Duodenal mucosa (tissue), 2 donors: ENCODE data around the gene MLXIP.
"Not testable (repeated sequence)": the region's sequence is repeated elsewhere in the genome, so short reads cannot be mapped to it uniquely, and the experiment has no call there.

ENCODE experiments used
- H3K27ac ChIP-seq: one replicate; pipeline ENCODE4 v1.7.0; 2013; ENCODE audit warnings: low read depth, low read length
- H3K27me3 ChIP-seq, 2 donors: one replicate each; pipeline ENCODE4 v1.7.0; 2013; ENCODE audit warnings: low read length in 2 of 2, control low read depth in 1 of 2; ENCODE audit not compliant: insufficient read depth in 2 of 2, control insufficient read depth in 1 of 2
- H3K36me3 ChIP-seq, 2 donors: one replicate each; pipeline ENCODE4 v1.7.0; 2013; ENCODE audit warnings: low read length in 2 of 2, control low read depth in 1 of 2; ENCODE audit not compliant: insufficient read depth in 2 of 2, control insufficient read depth in 1 of 2
- H3K4me1 ChIP-seq, 2 donors: one replicate each; pipeline ENCODE4 v1.7.0; 2013; ENCODE audit warnings: low read length in 2 of 2, control low read depth in 1 of 2; ENCODE audit not compliant: insufficient read depth in 2 of 2, control insufficient read depth in 1 of 2
- H3K4me3 ChIP-seq, 2 donors: one replicate each; pipeline ENCODE4 v1.7.0; 2013; ENCODE audit warnings: low read length in 2 of 2, low read depth in 1 of 2
- H3K9ac ChIP-seq, 2 donors: one replicate each; pipeline ENCODE4 v1.7.0; 2013; ENCODE audit warnings: low read length in 2 of 2, low read depth in 1 of 2
- H3K9me3 ChIP-seq, 2 donors: one replicate each; pipeline ENCODE4 v1.7.0; 2013; ENCODE audit warnings: low read length in 2 of 2, control low read depth in 1 of 2; ENCODE audit not compliant: control insufficient read depth in 1 of 2

MLXIP gene

GRCh38 chr12:122040579-122041386 lies 37.8 kb upstream of the MLXIP start:
- peaks cover 0 to 20% of the 10 kb centered on the region in 2 donors for H3K36me3 ChIP-seq
- peak overlapping the region in 1 of 2 donors; percentile 33 for H3K9ac ChIP-seq

GRCh38 chr12:122041458-122041857 lies 37.1 kb upstream of the MLXIP start:
- peaks cover 0 to 20% of the 10 kb centered on the region in 2 donors for H3K36me3 ChIP-seq
- not testable (repeated sequence) for H3K27ac ChIP-seq, H3K27me3 ChIP-seq, H3K9ac ChIP-seq, H3K9me3 ChIP-seq, H3K4me3 ChIP-seq
- peaks cover 4 to 14% of the 10 kb centered on the region in 2 donors for H3K4me1 ChIP-seq

More at GRCh38 chr12:122040579-122041386, 37.8 kb upstream of the MLXIP start:
- Histone ChIP-seq H3K27me3 (no peaks in the 10 kb centered on the region), H3K4me1 (peaks cover 4 to 14% of the 10 kb centered on the region in 2 donors), H3K27ac (no peak overlapping the region), H3K4me3 (peak overlapping the region in 1 of 2 donors; percentile 46), H3K9me3 (no peaks in the 10 kb centered on the region)

GRCh38 chr12:122042910-122043309 lies 35.6 kb upstream of the MLXIP start:
- Histone ChIP-seq H3K9me3 (no peaks in the 10 kb centered on the region), H3K4me3 (no peak overlapping the region), H3K36me3 (peaks cover 0 to 15% of the 10 kb centered on the region in 2 donors)

GRCh38 chr12:122043476-122043875 lies 35.1 kb upstream of the MLXIP start:
- peaks cover 4 to 14% of the 10 kb centered on the region in 2 donors for H3K4me1 ChIP-seq
- H3K27ac ChIP-seq = no peak overlapping the region
- H3K27me3 ChIP-seq = no peaks in the 10 kb centered on the region
- no peaks in the 10 kb centered on the region for H3K9me3 ChIP-seq
- peaks cover 0 to 15% of the 10 kb centered on the region in 2 donors for H3K36me3 ChIP-seq
- H3K9ac ChIP-seq = no peak overlapping the region
- no peak overlapping the region for H3K4me3 ChIP-seq

More at GRCh38 chr12:122042910-122043309, 35.6 kb upstream of the MLXIP start:
- no peak overlapping the region for H3K27ac ChIP-seq
- no peaks in the 10 kb centered on the region for H3K27me3 ChIP-seq
- H3K4me1 ChIP-seq = peaks cover 4 to 14% of the 10 kb centered on the region in 2 donors
- no peak overlapping the region for H3K9ac ChIP-seq

GRCh38 chr12:122045262-122045661 lies 33.3 kb upstream of the MLXIP start:
- peaks cover 4 to 10% of the 10 kb centered on the region in 2 donors for H3K4me1 ChIP-seq
- H3K9me3 ChIP-seq = no peaks in the 10 kb centered on the region
- H3K4me3 ChIP-seq = no peak overlapping the region
- H3K27me3 ChIP-seq = no peaks in the 10 kb centered on the region
- peaks cover 0 to 16% of the 10 kb centered on the region in 2 donors for H3K36me3 ChIP-seq
- H3K9ac ChIP-seq = no peak overlapping the region
- H3K27ac ChIP-seq = no peak overlapping the region

GRCh38 chr12:122046145-122046544 lies 32.4 kb upstream of the MLXIP start:
- H3K4me1 ChIP-seq = peaks cover 2% of the 10 kb centered on the region in 2 donors
- H3K4me3 ChIP-seq = no peak overlapping the region
- H3K9me3 ChIP-seq = no peaks in the 10 kb centered on the region
- H3K27me3 ChIP-seq = no peaks in the 10 kb centered on the region
- no peak overlapping the region for H3K9ac ChIP-seq
- H3K27ac ChIP-seq = no peak overlapping the region
- H3K36me3 ChIP-seq = peaks cover 0 to 16% of the 10 kb centered on the region in 2 donors

GRCh38 chr12:122048151-122048550 lies 30.4 kb upstream of the MLXIP start:
- Histone ChIP-seq H3K9ac (no peak overlapping the region), H3K27ac (no peak overlapping the region), H3K9me3 (no peaks in the 10 kb centered on the region), H3K36me3 (peaks cover 0 to 16% of the 10 kb centered on the region in 2 donors), H3K4me3 (no peak overlapping the region), H3K27me3 (no peaks in the 10 kb centered on the region), H3K4me1 (no peaks in the 10 kb centered on the region)

- peaks cover 5% of the 10 kb centered on the region in 2 donors for H3K4me1 ChIP-seq
Observed at GRCh38 chr12:122049827-122050226, 28.7 kb upstream of the MLXIP start.

GRCh38 chr12:122050706-122051105 lies 27.9 kb upstream of the MLXIP start:
- peaks cover 0 to 4% of the 10 kb centered on the region in 2 donors for H3K36me3 ChIP-seq
- H3K4me1 ChIP-seq = peaks cover 6% of the 10 kb centered on the region in 2 donors
- no peak overlapping the region for H3K9ac ChIP-seq
- no peak overlapping the region for H3K27ac ChIP-seq
- H3K4me3 ChIP-seq = no peak overlapping the region
- H3K27me3 ChIP-seq = no peaks in the 10 kb centered on the region
- no peaks in the 10 kb centered on the region for H3K9me3 ChIP-seq

More at GRCh38 chr12:122049827-122050226, 28.7 kb upstream of the MLXIP start:
- Histone ChIP-seq H3K9ac (no peak overlapping the region), H3K27me3 (no peaks in the 10 kb centered on the region), H3K9me3 (no peaks in the 10 kb centered on the region), H3K27ac (no peak overlapping the region), H3K4me3 (no peak overlapping the region), H3K36me3 (peaks cover 0 to 4% of the 10 kb centered on the region in 2 donors)

- Histone ChIP-seq H3K9me3 (no peaks in the 10 kb centered on the region), H3K4me1 (peaks cover 6% of the 10 kb centered on the region in 2 donors), H3K36me3 (peaks cover 0 to 4% of the 10 kb centered on the region in 2 donors), H3K4me3 (no peak overlapping the region), H3K27me3 (no peaks in the 10 kb centered on the region), H3K27ac (no peak overlapping the region), H3K9ac (no peak overlapping the region)
Observed at GRCh38 chr12:122051231-122051876, 27.2 kb upstream of the MLXIP start.
